Lung (tissue), 12 donors: Measurements from ENCODE around the gene ARMC5. TPM values are rescaled to one million over a fixed set of nuclear protein-coding genes. Genes with fewer than 3 reads are reported as not detected.

Source experiments
- ATAC-seq: fragments of 200-7000 bp; cut with Tn5 transposase; one replicate; pipeline ENCODE4 v1.9.1; 2020; ENCODE audit warnings: moderate number of reproducible peaks; ENCODE audit not compliant: insufficient read depth, low FRiP score
- DNase-seq, 3 donors: peaks; one replicate each; pipeline ENCODE4 v3.0.0-alpha.2; 2013 to 2017
- H3K27ac ChIP-seq, 2 donors: one replicate each; pipeline ENCODE4 v1.5.1; 2013; ENCODE audit warnings: mild to moderate bottlenecking in 2 of 2, moderate library complexity in 2 of 2, control low read depth in 1 of 2, inconsistent platforms in 1 of 2, low read depth in 1 of 2, low read length in 1 of 2
- H3K27me3 ChIP-seq, 3 donors: one replicate each; pipeline ENCODE4 v1.5.1; 2013; ENCODE audit warnings: low read length in 2 of 3; ENCODE audit not compliant: control insufficient read depth in 3 of 3, insufficient read depth in 3 of 3
- H3K36me3 ChIP-seq, 4 donors: one replicate each; pipeline ENCODE4 v1.5.1; 2013; ENCODE audit warnings: low read length in 4 of 4, mild to moderate bottlenecking in 1 of 4, moderate library complexity in 1 of 4; ENCODE audit not compliant: control insufficient read depth in 4 of 4, insufficient read depth in 4 of 4
- H3K4me1 ChIP-seq, 5 donors: one replicate each; pipeline ENCODE4 v1.5.1; 2013; ENCODE audit warnings: low read length in 5 of 5, mild to moderate bottlenecking in 2 of 5, moderate library complexity in 1 of 5; ENCODE audit not compliant: control insufficient read depth in 5 of 5, insufficient read depth in 5 of 5
- H3K4me3 ChIP-seq: one replicate; pipeline ENCODE4 v1.5.1; 2013; ENCODE audit warnings: mild to moderate bottlenecking, control low read depth, moderate library complexity
- H3K9ac ChIP-seq, 2 donors: one replicate each; pipeline ENCODE4 v1.5.1; 2013; ENCODE audit warnings: low read length in 2 of 2, control low read depth in 1 of 2; ENCODE audit not compliant: insufficient read depth in 1 of 2
- H3K9me3 ChIP-seq, 4 donors: one replicate each; pipeline ENCODE4 v1.5.1; 2013; ENCODE audit warnings: low read length in 3 of 4, mild to moderate bottlenecking in 1 of 4, moderate library complexity in 1 of 4; ENCODE audit not compliant: control insufficient read depth in 4 of 4, insufficient read depth in 3 of 4
- WGBS, 2 donors: extraction: QIAGEN DNeasy Blood & Tissue Kit; methylation state at CpG; one replicate each; pipeline ENCODE4 v1.1.7; 2013; 5-methylcytosine and 5-hydroxymethylcytosine counted together
- polyA plus RNA-seq, 2 donors: library from polyadenylated mRNA; stranded (reverse); fragments of 200-250 nt; gene quantifications; one replicate each; pipeline ENCODE4 v1.2.1, GENCODE V29; 2013
- total RNA-seq, 2 donors: library from RNA; depleted of rRNA in 1 of 2; stranded (reverse); fragments of >200 nt in 1 of 2; gene quantifications; one replicate each; pipeline ENCODE4 v1.2.1, GENCODE V29; 2014 to 2021
- TF ChIP-seq, protein P1 (sequence below): IDR thresholded peaks from 2 replicates; pipeline ENCODE4 v1.5.1; 2012; ENCODE audit warnings: mild to moderate bottlenecking; ENCODE audit errors: control extremely low read depth, extremely low read depth
- donor health status: control.
- donor health status: control.
- donor health status: Bipolar disorder and iron deficiency.
- donor health status: healthy.
- donor health status: DM: yes; HTN: yes; CAD: no.

The ARMC5 gene
- total and polyA plus RNA-seq, 4 donors = 8.2 to 16.7 (median 12.3) TPM

DNA sequence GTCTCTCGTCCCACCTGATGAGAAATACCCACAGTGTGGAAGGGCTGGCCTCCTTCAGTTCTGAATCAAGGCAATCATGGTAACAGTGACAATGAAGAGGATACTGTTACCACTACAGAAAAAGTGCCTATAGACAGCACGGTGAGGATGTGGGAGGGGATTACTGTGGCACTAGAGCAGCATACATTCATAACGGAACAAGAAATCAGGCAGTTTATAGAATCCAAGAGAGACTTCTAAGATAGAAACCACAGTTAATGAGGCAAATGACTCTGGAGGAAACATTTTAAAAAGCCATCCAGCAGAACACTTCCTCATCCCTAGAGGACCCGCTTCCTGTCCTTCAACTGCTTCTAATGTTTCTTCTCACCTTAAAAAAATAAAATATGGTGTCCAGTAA is 46.2 kb downstream of the ARMC5 start:
- WGBS, 2 donors = 42 to 67% methylated on average over 4 of the region's 4 CpGs
- Histone ChIP-seq H3K36me3 (peaks cover 0 to 8% (median 5%) of the 10 kb centered on the region in 4 donors), H3K9me3 (no peaks in the 10 kb centered on the region), H3K9ac (no peak overlapping the region), H3K4me1 (peaks cover 11 to 29% (median 18%) of the 10 kb centered on the region in 5 donors), H3K27me3 (no peaks in the 10 kb centered on the region), H3K27ac (no peak overlapping the region), H3K4me3 (no peak overlapping the region)
- DNase-seq (no peak), ATAC-seq (no peak)
- TF ChIP-seq, protein P1, sequence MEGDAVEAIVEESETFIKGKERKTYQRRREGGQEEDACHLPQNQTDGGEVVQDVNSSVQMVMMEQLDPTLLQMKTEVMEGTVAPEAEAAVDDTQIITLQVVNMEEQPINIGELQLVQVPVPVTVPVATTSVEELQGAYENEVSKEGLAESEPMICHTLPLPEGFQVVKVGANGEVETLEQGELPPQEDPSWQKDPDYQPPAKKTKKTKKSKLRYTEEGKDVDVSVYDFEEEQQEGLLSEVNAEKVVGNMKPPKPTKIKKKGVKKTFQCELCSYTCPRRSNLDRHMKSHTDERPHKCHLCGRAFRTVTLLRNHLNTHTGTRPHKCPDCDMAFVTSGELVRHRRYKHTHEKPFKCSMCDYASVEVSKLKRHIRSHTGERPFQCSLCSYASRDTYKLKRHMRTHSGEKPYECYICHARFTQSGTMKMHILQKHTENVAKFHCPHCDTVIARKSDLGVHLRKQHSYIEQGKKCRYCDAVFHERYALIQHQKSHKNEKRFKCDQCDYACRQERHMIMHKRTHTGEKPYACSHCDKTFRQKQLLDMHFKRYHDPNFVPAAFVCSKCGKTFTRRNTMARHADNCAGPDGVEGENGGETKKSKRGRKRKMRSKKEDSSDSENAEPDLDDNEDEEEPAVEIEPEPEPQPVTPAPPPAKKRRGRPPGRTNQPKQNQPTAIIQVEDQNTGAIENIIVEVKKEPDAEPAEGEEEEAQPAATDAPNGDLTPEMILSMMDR = no peak

DNA sequence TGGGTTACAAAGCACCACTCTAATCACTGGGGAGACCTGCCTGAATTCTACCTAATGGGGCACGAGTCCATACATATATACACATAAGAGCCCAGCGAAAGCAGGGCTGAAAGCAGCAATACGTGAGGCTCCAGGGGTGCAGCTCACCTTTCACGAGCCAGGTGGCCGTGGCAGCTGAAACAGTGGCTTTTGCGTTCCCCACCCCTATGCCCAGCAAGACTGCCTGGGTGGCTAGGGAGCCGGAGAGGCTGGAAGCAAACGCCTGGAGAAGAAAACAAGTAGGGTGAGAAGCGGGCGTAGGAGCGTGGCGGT is 48.3 kb downstream of the ARMC5 start:
- Histone ChIP-seq H3K4me1 (peaks cover 11 to 22% (median 13%) of the 10 kb centered on the region in 5 donors), H3K9ac (peak overlapping the region; percentile 94), H3K36me3 (peaks cover 0 to 5% (median 3%) of the 10 kb centered on the region in 4 donors), H3K9me3 (no peaks in the 10 kb centered on the region), H3K4me3 (peak overlapping the region; percentile 100), H3K27me3 (no peaks in the 10 kb centered on the region), H3K27ac (peak overlapping the region; percentile 97 to 99)
- TF ChIP-seq, protein P1 = no peak
- ATAC-seq = peak; percentile 3
- 3 to 5% methylated on average over 12 of the region's 12 CpGs for WGBS, 2 donors
- DNase-seq = no peak

DNA sequence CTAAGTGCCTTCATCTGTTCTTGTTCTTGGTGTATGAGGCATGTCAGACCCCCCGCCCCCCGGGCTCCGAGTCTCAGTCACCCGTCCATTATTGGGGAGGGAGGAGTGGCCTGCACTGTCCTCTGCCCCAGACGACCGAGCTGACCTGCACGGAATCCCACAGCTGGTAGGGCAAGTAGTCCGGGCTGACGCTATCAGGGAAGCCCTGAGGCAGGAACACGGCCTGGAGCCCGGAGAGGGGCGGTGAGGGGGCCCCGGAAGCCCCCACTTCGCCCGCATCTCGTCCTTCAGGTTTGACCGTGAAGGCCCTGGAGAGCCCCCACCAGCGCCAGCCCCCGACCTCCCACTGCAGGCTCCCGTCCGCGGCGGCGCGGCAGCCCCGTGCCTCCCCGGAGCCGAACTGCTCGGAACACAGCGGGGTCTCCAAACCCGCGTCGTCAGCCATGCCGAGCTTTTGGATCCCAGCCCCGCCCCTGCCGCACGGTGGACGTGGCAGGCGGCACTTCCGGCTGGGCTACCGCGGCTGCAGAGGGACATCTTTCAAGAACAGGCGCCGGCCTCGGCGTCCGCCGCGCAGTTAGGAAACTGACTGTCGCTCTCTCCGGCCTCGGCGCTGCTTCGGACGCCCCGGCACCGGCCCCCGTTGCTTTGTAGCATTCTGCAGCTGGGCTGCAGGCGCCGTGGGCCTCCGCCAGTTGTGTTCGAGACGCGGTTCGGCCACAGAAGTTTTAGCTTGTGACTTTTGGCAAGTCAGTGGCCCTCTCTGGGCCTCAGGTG is 48.8 kb downstream of the ARMC5 start, which contains the start of gene RUSF1:
TSS of gene RUSF1 (minus strand) at position 463 of the 777 bp plus-strand sequence. CDS start at position 445, 18 bp downstream.
- ATAC-seq (peak; percentile 85), DNase-seq (peak; percentile 94 to 96 (median 94))
- H3K9me3 ChIP-seq = no peaks in the 10 kb centered on the region
- TF ChIP-seq, protein P1 = no peak
- H3K4me3 ChIP-seq = peak within 1 kb of the TSS; percentile 100
- H3K27ac ChIP-seq = peak within 1 kb of the TSS; percentile 97 to 99
- H3K27me3 ChIP-seq = no peaks in the 10 kb centered on the region
- WGBS, 2 donors = 0% methylated on average over 65 of the region's 65 CpGs
- peaks cover 0 to 5% (median 3%) of the 10 kb centered on the region in 4 donors for H3K36me3 ChIP-seq
- H3K4me1 ChIP-seq = peaks cover 11 to 22% (median 13%) of the 10 kb centered on the region in 5 donors
- H3K9ac ChIP-seq = peak within 1 kb of the TSS; percentile 94
